Coronary artery (tissue), 2 donors: Measurements from ENCODE around the gene ZNF71.
"Not testable (repeated sequence)": the region's sequence is repeated elsewhere in the genome, so short reads cannot be mapped to it uniquely, and the experiment has no call there.

Experiments used
- DNase-seq: peaks from one replicate; pipeline ENCODE4 v3.0.0-alpha.2; 2017; ENCODE audit warnings: low spot score
- H3K27ac ChIP-seq, 2 donors: fragments of 200-600 bp; sonication (generic); one replicate each; pipeline ENCODE4 v1.5.1; 2016 to 2019
- H3K4me3 ChIP-seq: fragments of 200-600 bp; sonication (generic); 2 replicates; pipeline ENCODE4 v1.5.1; 2016; ENCODE audit warnings: mild to moderate bottlenecking, moderate library complexity
- TF ChIP-seq, protein P1 (sequence below): fragments of 200-600 bp; sonication (generic); IDR thresholded peaks from one replicate; pipeline ENCODE4 v1.5.1; 2019; ENCODE audit warnings: antibody characterized with exemption

The ZNF71 gene

DNA sequence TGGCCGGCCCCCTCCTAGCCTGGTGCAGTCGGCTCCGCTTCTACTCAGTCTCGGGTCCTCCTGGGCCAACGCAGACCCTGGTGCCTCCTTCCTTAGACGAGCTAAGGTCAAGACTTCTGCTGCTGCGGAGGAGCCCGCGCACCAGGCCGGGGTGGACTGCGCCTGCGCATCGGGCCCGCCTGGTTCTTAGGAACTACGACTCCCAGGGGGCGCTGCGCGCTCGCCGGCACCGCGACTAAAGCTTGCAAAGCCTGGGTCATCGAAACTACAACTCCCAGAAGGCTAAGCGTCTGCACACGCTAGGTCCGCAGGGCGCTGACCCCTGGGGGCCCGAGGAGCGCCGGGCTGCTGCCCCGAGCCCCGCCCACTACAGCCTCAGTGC is 76.5 kb downstream of the ZNF71 start, which contains the start of gene ZNF835:
TSS of gene ZNF835 (minus strand) at position 145 of the 382 bp plus-strand sequence. CDS start 6,559 bp downstream, outside the sequence.
- TF ChIP-seq, protein P1, sequence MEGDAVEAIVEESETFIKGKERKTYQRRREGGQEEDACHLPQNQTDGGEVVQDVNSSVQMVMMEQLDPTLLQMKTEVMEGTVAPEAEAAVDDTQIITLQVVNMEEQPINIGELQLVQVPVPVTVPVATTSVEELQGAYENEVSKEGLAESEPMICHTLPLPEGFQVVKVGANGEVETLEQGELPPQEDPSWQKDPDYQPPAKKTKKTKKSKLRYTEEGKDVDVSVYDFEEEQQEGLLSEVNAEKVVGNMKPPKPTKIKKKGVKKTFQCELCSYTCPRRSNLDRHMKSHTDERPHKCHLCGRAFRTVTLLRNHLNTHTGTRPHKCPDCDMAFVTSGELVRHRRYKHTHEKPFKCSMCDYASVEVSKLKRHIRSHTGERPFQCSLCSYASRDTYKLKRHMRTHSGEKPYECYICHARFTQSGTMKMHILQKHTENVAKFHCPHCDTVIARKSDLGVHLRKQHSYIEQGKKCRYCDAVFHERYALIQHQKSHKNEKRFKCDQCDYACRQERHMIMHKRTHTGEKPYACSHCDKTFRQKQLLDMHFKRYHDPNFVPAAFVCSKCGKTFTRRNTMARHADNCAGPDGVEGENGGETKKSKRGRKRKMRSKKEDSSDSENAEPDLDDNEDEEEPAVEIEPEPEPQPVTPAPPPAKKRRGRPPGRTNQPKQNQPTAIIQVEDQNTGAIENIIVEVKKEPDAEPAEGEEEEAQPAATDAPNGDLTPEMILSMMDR, result no peak
- peak; percentile 90 for DNase-seq
- H3K4me3 ChIP-seq, result peak within 1 kb of the TSS; percentile 80
- peak within 1 kb of the TSS in 1 of 2 donors; percentile 41 for H3K27ac ChIP-seq

GRCh38 chr19:56672610-56673009 is 77.5 kb downstream of the ZNF71 start:
- not testable (repeated sequence) for DNase-seq, H3K4me3 ChIP-seq, H3K27ac ChIP-seq
